Fibroblast of villous mesenchyme (primary cell): ENCODE results near the gene CADM1. TPM values are rescaled to one million over a fixed set of nuclear protein-coding genes. Genes with fewer than 3 reads are reported as not detected.

Experiments
- DNase-seq: peaks from one replicate; pipeline ENCODE4 v3.0.0-alpha.2; 2010; ENCODE audit warnings: low read depth
- H3K4me3 ChIP-seq: 2 replicates; pipeline ENCODE4 v1.5.1; 2011; ENCODE audit warnings: low read depth, mild to moderate bottlenecking, low read length
- CTCF ChIP-seq: IDR thresholded peaks from 2 replicates; pipeline ENCODE4 v1.5.1; 2012; ENCODE audit warnings: low read depth, mild to moderate bottlenecking, low read length; ENCODE audit not compliant: insufficient read depth
- total RNA-seq: library from RNA; depleted of rRNA; stranded (reverse); fragments of >200 nt; gene quantifications from 2 replicates; pipeline ENCODE4 v1.2.3, GENCODE V29; 2012

CADM1 gene
- total RNA-seq, 1 donor = 9.1 TPM

DNA sequence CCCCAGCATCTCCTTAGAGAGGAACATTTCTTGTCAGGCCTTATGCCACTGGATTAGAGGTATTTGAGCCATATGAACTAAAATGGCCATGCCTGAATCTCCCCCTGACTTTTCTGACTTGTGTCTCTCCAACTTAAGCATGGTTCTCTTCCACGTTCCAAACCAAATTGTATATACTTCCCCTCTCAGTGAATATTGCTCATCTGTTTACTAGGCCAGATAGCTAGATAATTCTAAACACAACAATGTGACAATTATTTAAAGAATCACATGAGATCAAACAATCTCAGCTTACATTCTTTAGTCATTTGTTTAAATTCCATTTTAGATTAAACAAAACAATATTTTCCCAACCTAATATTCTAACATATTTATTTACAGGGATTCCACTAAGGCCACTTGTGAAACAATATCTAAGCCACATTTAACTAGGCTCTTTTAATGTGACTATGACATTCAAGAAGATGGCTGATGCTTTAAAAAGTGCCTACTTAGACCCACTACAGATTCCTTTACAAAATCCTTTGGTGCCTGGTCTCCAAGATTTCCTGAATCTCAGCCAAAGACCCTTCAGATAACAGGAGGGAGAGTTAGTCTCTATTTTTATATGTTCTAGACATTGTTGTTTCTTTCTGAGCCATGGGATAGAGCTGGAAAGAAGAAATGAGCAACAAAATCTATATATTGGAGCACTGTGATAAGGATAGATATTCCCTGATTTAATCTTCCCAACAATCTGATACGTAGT, 105.7 kb downstream of the CADM1 start:
- H3K4me3 ChIP-seq = no peak overlapping the region
- TF ChIP-seq CTCF = no peak
- DNase-seq = peak; percentile 1

GRCh38 chr11:115396533-115396932, 107.7 kb downstream of the CADM1 start:
- H3K4me3 ChIP-seq = no peak overlapping the region
- no peak for DNase-seq
- TF ChIP-seq CTCF = no peak

- H3K4me3 ChIP-seq = no peak overlapping the region
- no peak for TF ChIP-seq CTCF
- no peak for DNase-seq
Observed at GRCh38 chr11:115393950-115394349, 110.3 kb downstream of the CADM1 start.

DNA sequence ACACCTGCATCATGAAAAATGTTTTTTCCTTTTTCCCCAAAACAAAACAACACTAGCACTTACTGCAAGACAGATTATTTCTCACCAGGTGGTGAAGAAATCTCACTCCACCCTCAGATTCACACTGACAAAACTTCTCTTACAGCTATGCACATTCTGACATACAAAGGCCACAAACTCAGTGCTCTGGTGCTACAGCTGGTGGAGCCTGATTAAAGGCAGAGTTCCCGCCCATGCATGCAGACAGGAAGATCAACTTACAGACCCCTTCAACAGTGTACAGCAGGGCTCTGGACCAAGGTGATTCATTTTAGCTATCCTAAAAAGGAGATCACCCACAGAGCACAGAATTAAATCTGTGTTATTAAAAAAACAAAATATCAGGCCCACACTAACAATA, 112.6 kb downstream of the CADM1 start:
- H3K4me3 ChIP-seq = no peak overlapping the region
- no peak for DNase-seq
- no peak for TF ChIP-seq CTCF

- no peak for DNase-seq
- TF ChIP-seq CTCF = no peak
- H3K4me3 ChIP-seq = no peak overlapping the region
Observed at GRCh38 chr11:115391160-115391559, 113.1 kb downstream of the CADM1 start.

- no peak overlapping the region for H3K4me3 ChIP-seq
- TF ChIP-seq CTCF = no peak
- no peak for DNase-seq
Observed at GRCh38 chr11:115390441-115390840, 113.8 kb downstream of the CADM1 start.

DNA sequence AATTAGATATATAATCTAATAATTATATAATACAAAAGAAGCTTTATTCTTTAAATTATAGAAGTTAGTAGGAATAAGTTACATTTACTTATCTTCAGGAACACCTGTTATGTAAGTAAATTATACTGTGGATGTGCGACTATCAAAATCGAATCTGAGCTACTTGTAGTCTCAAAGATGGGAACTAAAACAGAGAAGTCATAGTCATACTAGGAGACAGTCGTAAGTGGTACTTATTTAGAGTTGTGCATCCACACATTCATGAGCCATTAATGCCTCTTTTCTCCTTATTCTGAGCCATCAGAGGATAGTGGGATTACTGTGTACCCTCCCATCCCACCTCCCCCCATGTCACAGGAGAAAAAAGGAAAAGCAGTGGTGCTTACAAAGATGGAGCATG, 114.4 kb downstream of the CADM1 start:
- H3K4me3 ChIP-seq = no peak overlapping the region
- no peak for DNase-seq
- no peak for TF ChIP-seq CTCF
